Spleen (tissue), 7 donors: ENCODE measurements around the gene SRGAP2.
"Not testable (repeated sequence)": the region's sequence is repeated elsewhere in the genome, so short reads cannot be mapped to it uniquely, and the experiment has no call there.

Experiments used
- CTCF ChIP-seq, 11 experiments: fragments of 200-600 bp in 7 of 11; fragments of 450-650 bp in 4 of 11; sonication (generic) in 4 of 11; IDR thresholded peaks in 8 of 11; conservative IDR thresholded peaks in 3 of 11; 1 replicate in 7 of 11; 2 replicates in 4 of 11; pipeline versions ENCODE4 v1.4.0 to v1.8.0; 2016 to 2021; ENCODE audit warnings: antibody characterized with exemption in 11 of 11, inconsistent platforms in 4 of 11, mild to moderate bottlenecking in 1 of 11
- POLR2A ChIP-seq, 3 donors: fragments of 450-650 bp; IDR thresholded peaks; one replicate each; pipeline ENCODE4 v1.5.1; 2017; ENCODE audit warnings: antibody characterized with exemption in 3 of 3, mild to moderate bottlenecking in 1 of 3
- POLR2AphosphoS5 ChIP-seq, 3 donors: sonication (generic); formaldehyde crosslinking; IDR thresholded peaks; one replicate each; pipeline ENCODE4 v1.5.1; 2017; ENCODE audit warnings: antibody characterized with exemption in 3 of 3
- donor health status: DM: no; HTN: no; CAD: no; lungs with moderate emphysema.
- donor health status: DM: no; HTN: no; CAD: no.
- donor health status: DM: no; HTN: no; CAD: no.

GRCh38 chr1:206221585-206221984 lies 18.2 kb downstream of the SRGAP2 start:
- not testable (repeated sequence) for TF ChIP-seq POLR2A (IDR thresholded peaks at IDR 0.05); POLR2AphosphoS5 (IDR thresholded peaks at IDR 0.05); CTCF (IDR thresholded peaks at IDR 0.05 in 8 of 11, conservative IDR thresholded peaks at IDR 0.05 in 3 of 11)
